ENCODE results near the gene PIK3CB.

DNA sequence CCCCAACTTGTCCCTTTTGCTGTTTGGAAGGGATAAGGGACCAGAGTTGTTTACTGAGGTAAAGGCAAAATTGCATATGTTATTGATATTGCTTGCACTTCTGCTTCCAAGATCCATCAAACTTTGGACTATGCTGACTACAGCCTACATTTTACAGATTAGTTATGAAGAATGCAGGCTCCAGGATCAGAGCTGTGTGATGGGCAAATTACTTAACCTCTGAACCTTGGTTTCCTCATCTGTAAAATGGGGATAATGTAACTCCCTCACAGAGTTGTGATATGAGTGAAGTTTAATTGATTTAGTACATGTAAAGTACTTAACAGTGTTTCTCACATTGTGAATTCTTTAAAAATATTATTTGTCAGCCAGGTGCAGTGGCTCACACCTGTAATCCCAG lies 210.2 kb downstream of the PIK3CB start:
- no peak for TF ChIP-seq CTCF (IDR thresholded peaks at IDR 0.05)
- TF ChIP-seq REST (IDR thresholded peaks at IDR 0.05; ENCODE audit: insufficient read depth in 1 of 2, low read depth in 2 of 2, low read length in 1 of 2) = no peak
- no peak for TF ChIP-seq SIN3A (IDR thresholded peaks at IDR 0.05; ENCODE audit: borderline replicate concordance, insufficient read depth, low read depth, low read length)
- no peak for TF ChIP-seq POLR2AphosphoS5 (IDR thresholded peaks at IDR 0.05; ENCODE audit: low read depth, low read length)
